NCI-H69 (cell line): Measurements from ENCODE around the gene MLLT10.

Experiments
- DNase-seq: peaks from one replicate; lab custom pipeline; 2025; lab: John Stamatoyannopoulos, UW

Gene MLLT10

GRCh38 chr10:21533467-21534279 lies at the start of gene MLLT10:
TSS of gene MLLT10 (plus strand) at chr10:21534232. CDS start at chr10:21534645, 413 bp downstream.
- peak; percentile 97 for DNase-seq

- no peak for DNase-seq
These were observed 46.4 kb upstream of the MLLT10 start for GRCh38 chr10:21487416-21488180.

GRCh38 chr10:21488246-21488956 lies 45.6 kb upstream of the MLLT10 start:
- no peak for DNase-seq

GRCh38 chr10:21488957-21489446 lies 45.0 kb upstream of the MLLT10 start:
- no peak for DNase-seq

GRCh38 chr10:21490028-21490710 lies 43.9 kb upstream of the MLLT10 start:
- DNase-seq, result no peak

- no peak for DNase-seq
These were observed 43.3 kb upstream of the MLLT10 start for GRCh38 chr10:21490711-21491105.

GRCh38 chr10:21492421-21492820 lies 41.6 kb upstream of the MLLT10 start:
- DNase-seq, result no peak

- DNase-seq, result no peak
These were observed 40.2 kb upstream of the MLLT10 start for GRCh38 chr10:21493784-21494183.

GRCh38 chr10:21494191-21495001 lies 39.6 kb upstream of the MLLT10 start:
- DNase-seq, result peak; percentile 50

- peak; percentile 31 for DNase-seq
These were observed 38.9 kb upstream of the MLLT10 start for GRCh38 chr10:21495002-21495751.

- peak; percentile 87 for DNase-seq
These were observed 38.2 kb upstream of the MLLT10 start for GRCh38 chr10:21495752-21496342.

GRCh38 chr10:21496343-21497176 lies 37.5 kb upstream of the MLLT10 start:
- DNase-seq, result peak; percentile 71

- peak; percentile 95 for DNase-seq
These were observed 36.7 kb upstream of the MLLT10 start for GRCh38 chr10:21497177-21497807.

GRCh38 chr10:21498377-21498776 lies 35.7 kb upstream of the MLLT10 start:
- DNase-seq, result no peak

GRCh38 chr10:21498986-21499385 lies 35.0 kb upstream of the MLLT10 start:
- no peak for DNase-seq

- no peak for DNase-seq
These were observed 34.1 kb upstream of the MLLT10 start for GRCh38 chr10:21499701-21500577.

- DNase-seq, result no peak
These were observed 33.5 kb upstream of the MLLT10 start for GRCh38 chr10:21500578-21500910.
